Large intestine (tissue), 3 donors: ENCODE measurements around the gene LRP1-AS. TPM values are rescaled to one million over a fixed set of nuclear protein-coding genes. Genes with fewer than 3 reads are reported as not detected.
A peak's percentile ranks its signal among the peaks of the same experiment; 100 is the strongest.

ENCODE experiments used
- DNase-seq, 2 donors: peaks; one replicate each; pipeline versions ENCODE4 v3.0.0 to v3.0.0-alpha.2; 2013
- H3K27ac ChIP-seq: one replicate; pipeline ENCODE4 v1.5.1; 2013; ENCODE audit warnings: low read length
- H3K27me3 ChIP-seq: 2 replicates; pipeline ENCODE4 v1.6.1; 2013; ENCODE audit warnings: low read length; ENCODE audit not compliant: control insufficient read depth, insufficient read depth
- H3K36me3 ChIP-seq: 2 replicates; pipeline ENCODE4 v1.6.1; 2013; ENCODE audit warnings: low read length; ENCODE audit not compliant: control insufficient read depth, insufficient read depth
- H3K4me1 ChIP-seq: one replicate; pipeline ENCODE4 v1.6.1; 2013; ENCODE audit warnings: low read length; ENCODE audit not compliant: control insufficient read depth, insufficient read depth
- H3K4me3 ChIP-seq: one replicate; pipeline ENCODE4 v1.5.1; 2013; ENCODE audit warnings: low read length
- H3K9me3 ChIP-seq: one replicate; pipeline ENCODE4 v1.6.1; 2013; ENCODE audit warnings: mild to moderate bottlenecking, low read depth, low read length, moderate library complexity; ENCODE audit not compliant: control insufficient read depth
- WGBS: methylation state at CpG from one replicate; pipeline ENCODE4 v1.1.5; 2013; ENCODE audit warnings: low lambda C conversion rate; ENCODE audit not compliant: insufficient coverage; 5-methylcytosine and 5-hydroxymethylcytosine counted together
- polyA plus RNA-seq: library from polyadenylated mRNA; unstranded; fragments of 120-200 nt; gene quantifications from one replicate; pipeline ENCODE4 v1.2.1, GENCODE V29; 2013

LRP1-AS gene
- polyA plus RNA-seq, 1 donor: 1.7 TPM

GRCh38 chr12:57180321-57180989 lies 33.0 kb upstream of the LRP1-AS start:
- no peaks in the 10 kb centered on the region for H3K9me3 ChIP-seq
- H3K36me3 ChIP-seq: peaks cover 87% of the 10 kb centered on the region
- no peak for DNase-seq
- H3K4me1 ChIP-seq: no peaks in the 10 kb centered on the region
- no peaks in the 10 kb centered on the region for H3K27me3 ChIP-seq
- H3K4me3 ChIP-seq: no peak overlapping the region
- no CpG with 5 or more reads among the region's 20 CpGs for WGBS
- H3K27ac ChIP-seq: no peak overlapping the region

DNA sequence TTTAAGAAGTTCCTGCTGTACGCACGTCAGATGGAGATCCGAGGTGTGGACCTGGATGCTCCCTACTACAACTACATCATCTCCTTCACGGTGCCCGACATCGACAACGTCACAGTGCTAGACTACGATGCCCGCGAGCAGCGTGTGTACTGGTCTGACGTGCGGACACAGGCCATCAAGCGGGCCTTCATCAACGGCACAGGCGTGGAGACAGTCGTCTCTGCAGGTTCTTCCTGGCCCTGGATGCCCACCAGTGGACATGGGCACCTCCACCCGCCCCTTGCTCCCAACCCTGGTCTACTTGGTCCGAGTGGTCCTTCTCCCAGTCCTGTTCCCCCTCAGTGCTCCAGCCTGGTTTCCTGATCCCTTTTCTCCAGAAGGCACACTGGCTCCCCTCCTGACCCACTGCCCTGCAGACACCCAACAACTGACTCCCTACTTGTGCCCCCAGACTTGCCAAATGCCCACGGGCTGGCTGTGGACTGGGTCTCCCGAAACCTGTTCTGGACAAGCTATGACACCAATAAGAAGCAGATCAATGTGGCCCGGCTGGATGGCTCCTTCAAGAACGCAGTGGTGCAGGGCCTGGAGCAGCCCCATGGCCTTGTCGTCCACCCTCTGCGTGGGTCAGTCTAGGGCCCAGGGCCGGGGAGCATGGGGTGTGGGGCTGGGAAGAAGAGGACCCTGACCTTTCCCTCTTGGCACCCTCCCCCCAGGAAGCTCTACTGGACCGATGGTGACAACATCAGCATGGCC lies 32.1 kb upstream of the LRP1-AS start:
- Histone ChIP-seq H3K27me3 (no peaks in the 10 kb centered on the region), H3K4me1 (no peaks in the 10 kb centered on the region), H3K27ac (no peak overlapping the region), H3K4me3 (no peak overlapping the region), H3K36me3 (peaks cover 86% of the 10 kb centered on the region), H3K9me3 (no peaks in the 10 kb centered on the region)
- DNase-seq: no peak
- WGBS: 100% methylated on average over 1 of the region's 27 CpGs

GRCh38 chr12:57178213-57178612 lies 30.8 kb upstream of the LRP1-AS start:
- no peak for DNase-seq
- H3K9me3 ChIP-seq: no peaks in the 10 kb centered on the region
- H3K27me3 ChIP-seq: no peaks in the 10 kb centered on the region
- no peak overlapping the region for H3K27ac ChIP-seq
- no peak overlapping the region for H3K4me3 ChIP-seq
- H3K36me3 ChIP-seq: peaks cover 85% of the 10 kb centered on the region
- WGBS: no CpG with 5 or more reads among the region's 14 CpGs
- no peaks in the 10 kb centered on the region for H3K4me1 ChIP-seq

GRCh38 chr12:57177354-57177753 lies 29.9 kb upstream of the LRP1-AS start:
- Histone ChIP-seq H3K27ac (no peak overlapping the region), H3K4me3 (no peak overlapping the region), H3K4me1 (no peaks in the 10 kb centered on the region), H3K9me3 (no peaks in the 10 kb centered on the region), H3K27me3 (no peaks in the 10 kb centered on the region), H3K36me3 (peaks cover 90% of the 10 kb centered on the region)
- WGBS: no CpG with 5 or more reads among the region's 16 CpGs
- no peak for DNase-seq

DNA sequence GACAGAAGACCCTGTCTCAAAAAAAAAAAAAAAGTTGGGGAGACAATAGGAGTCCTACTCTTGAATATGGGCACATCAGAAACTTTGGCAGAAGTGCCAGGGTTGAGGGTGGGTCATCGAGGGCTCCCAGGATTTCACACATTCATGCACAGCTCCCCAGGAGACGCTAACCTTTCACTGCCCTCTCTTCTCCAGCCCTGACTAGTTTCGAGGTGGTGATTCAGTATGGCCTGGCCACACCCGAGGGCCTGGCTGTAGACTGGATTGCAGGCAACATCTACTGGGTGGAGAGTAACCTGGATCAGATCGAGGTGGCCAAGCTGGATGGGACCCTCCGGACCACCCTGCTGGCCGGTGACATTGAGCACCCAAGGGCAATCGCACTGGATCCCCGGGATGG lies 29.4 kb upstream of the LRP1-AS start:
- Histone ChIP-seq H3K27me3 (no peaks in the 10 kb centered on the region), H3K4me3 (no peak overlapping the region), H3K27ac (no peak overlapping the region), H3K4me1 (no peaks in the 10 kb centered on the region), H3K36me3 (peaks cover 89% of the 10 kb centered on the region), H3K9me3 (no peaks in the 10 kb centered on the region)
- DNase-seq: no peak
- 100% methylated on average over 1 of the region's 9 CpGs for WGBS

DNA sequence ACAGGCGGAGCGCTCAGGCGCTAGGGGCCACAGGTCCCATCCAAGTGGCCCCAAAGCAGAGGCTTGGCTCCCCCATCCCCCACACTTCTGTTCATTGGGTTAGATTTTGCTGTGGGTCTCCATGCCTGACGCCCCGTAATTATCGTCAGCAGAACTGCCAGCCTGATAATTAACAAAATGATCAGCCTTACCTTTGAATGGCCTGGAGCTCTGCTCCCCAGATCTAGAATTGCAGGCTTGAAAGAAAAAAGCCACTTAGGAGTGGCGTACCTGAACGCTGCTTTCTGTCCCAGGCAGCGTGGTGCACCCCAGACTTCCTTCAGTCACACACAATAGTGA lies 28.7 kb upstream of the LRP1-AS start:
- Histone ChIP-seq H3K27me3 (no peaks in the 10 kb centered on the region), H3K27ac (no peak overlapping the region), H3K4me1 (no peaks in the 10 kb centered on the region), H3K36me3 (peaks cover 88% of the 10 kb centered on the region), H3K9me3 (no peaks in the 10 kb centered on the region), H3K4me3 (no peak overlapping the region)
- no CpG with 5 or more reads among the region's 9 CpGs for WGBS
- DNase-seq: no peak

DNA sequence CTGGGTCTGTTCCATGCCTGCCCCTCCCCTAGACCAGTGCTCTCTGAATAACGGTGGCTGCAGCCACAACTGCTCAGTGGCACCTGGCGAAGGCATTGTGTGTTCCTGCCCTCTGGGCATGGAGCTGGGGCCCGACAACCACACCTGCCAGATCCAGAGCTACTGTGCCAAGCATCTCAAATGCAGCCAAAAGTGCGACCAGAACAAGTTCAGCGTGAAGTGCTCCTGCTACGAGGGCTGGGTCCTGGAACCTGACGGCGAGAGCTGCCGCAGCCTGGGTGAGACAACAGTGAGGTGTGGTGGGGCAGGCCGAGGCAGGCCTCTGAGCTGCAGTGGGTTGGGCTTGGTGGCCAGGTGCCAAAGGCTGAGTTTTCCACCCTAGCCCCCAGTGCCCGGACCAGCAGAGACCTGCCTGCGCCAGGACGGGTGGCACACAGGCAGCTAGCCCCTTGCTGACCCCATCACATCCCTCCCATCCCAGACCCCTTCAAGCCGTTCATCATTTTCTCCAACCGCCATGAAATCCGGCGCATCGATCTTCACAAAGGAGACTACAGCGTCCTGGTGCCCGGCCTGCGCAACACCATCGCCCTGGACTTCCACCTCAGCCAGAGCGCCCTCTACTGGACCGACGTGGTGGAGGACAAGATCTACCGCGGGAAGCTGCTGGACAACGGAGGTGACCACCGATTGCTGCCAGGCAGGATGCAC lies 28.2 kb upstream of the LRP1-AS start:
- Histone ChIP-seq H3K36me3 (peaks cover 88% of the 10 kb centered on the region), H3K4me3 (no peak overlapping the region), H3K9me3 (no peaks in the 10 kb centered on the region), H3K27me3 (no peaks in the 10 kb centered on the region), H3K27ac (no peak overlapping the region), H3K4me1 (no peaks in the 10 kb centered on the region)
- peak; percentile 50 to 53 for DNase-seq
- WGBS: no CpG with 5 or more reads among the region's 29 CpGs

GRCh38 chr12:57173683-57174082 lies 26.3 kb upstream of the LRP1-AS start:
- no peak overlapping the region for H3K4me3 ChIP-seq
- H3K36me3 ChIP-seq: peaks cover 86% of the 10 kb centered on the region
- no peaks in the 10 kb centered on the region for H3K4me1 ChIP-seq
- H3K9me3 ChIP-seq: no peaks in the 10 kb centered on the region
- H3K27ac ChIP-seq: no peak overlapping the region
- whole genome bisulfite sequencing: no CpG with 5 or more reads among the region's 14 CpGs
- DNase-seq: no peak
- no peaks in the 10 kb centered on the region for H3K27me3 ChIP-seq

DNA sequence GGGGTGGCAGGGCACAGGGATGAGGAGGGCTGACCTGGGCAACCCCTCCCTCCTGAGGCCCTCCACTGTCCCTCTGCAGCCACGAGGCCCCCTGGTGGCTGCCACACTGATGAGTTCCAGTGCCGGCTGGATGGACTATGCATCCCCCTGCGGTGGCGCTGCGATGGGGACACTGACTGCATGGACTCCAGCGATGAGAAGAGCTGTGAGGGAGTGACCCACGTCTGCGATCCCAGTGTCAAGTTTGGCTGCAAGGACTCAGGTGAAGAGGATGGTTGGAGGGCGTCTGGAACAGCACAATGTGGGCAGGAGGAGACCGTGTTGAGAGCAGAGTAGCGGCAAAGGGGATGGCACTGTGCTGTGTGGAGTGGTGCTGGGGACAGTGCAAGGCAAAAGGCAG lies 25.7 kb upstream of the LRP1-AS start:
- DNase-seq: no peak
- Histone ChIP-seq H3K9me3 (no peaks in the 10 kb centered on the region), H3K4me1 (no peaks in the 10 kb centered on the region), H3K36me3 (peaks cover 86% of the 10 kb centered on the region), H3K4me3 (no peak overlapping the region), H3K27ac (no peak overlapping the region), H3K27me3 (no peaks in the 10 kb centered on the region)
- WGBS: 80% methylated on average over 1 of the region's 11 CpGs

- no peaks in the 10 kb centered on the region for H3K9me3 ChIP-seq
- WGBS: no CpG with 5 or more reads among the region's 4 CpGs
- no peaks in the 10 kb centered on the region for H3K27me3 ChIP-seq
- peaks cover 86% of the 10 kb centered on the region for H3K36me3 ChIP-seq
- no peak overlapping the region for H3K4me3 ChIP-seq
- no peak for DNase-seq
- H3K4me1 ChIP-seq: no peaks in the 10 kb centered on the region
- no peak overlapping the region for H3K27ac ChIP-seq
Observed at GRCh38 chr12:57171668-57172067, 24.2 kb upstream of the LRP1-AS start.
